PC-9 (cell line): ENCODE measurements around the gene SPTB.

Source experiments
- EZH2 ChIP-seq: fragments of 200-600 bp; sonication (generic); IDR thresholded peaks from 2 replicates; pipeline ENCODE4 v1.8.0; 2017; ENCODE audit warnings: antibody characterized with exemption, low read depth
- TF ChIP-seq, protein P1 (sequence below): fragments of 200-600 bp; sonication (generic); conservative IDR thresholded peaks from 2 replicates; pipeline ENCODE4 v1.6.1; 2017; ENCODE audit warnings: mixed run types, antibody characterized with exemption, mild to moderate bottlenecking, moderate library complexity

DNA sequence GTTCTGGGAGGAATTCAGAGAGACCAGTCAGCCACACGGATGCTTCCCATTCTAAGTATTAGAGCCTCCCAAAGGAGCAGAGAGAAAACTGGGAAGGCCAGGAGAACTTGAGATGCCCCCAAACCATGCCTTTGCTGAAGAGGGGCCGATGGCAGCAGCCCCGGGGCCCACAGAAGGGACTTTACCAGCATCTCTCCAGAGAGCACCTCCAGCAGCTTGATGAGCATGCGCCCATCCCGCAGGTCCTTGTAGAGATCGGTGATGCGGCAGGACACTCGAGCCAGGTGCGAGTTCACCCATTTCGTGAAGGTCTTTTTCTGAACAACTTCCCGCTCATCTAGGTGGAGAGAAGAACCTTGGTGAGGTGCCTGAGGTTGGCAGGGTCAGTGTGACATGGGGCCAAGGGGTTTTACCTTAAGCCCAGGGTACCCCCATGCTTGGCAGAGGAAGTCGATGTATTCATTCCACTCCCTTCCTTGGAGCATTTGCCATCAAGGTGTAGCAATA lies 74.9 kb downstream of the SPTB start:
- TF ChIP-seq, protein P1, sequence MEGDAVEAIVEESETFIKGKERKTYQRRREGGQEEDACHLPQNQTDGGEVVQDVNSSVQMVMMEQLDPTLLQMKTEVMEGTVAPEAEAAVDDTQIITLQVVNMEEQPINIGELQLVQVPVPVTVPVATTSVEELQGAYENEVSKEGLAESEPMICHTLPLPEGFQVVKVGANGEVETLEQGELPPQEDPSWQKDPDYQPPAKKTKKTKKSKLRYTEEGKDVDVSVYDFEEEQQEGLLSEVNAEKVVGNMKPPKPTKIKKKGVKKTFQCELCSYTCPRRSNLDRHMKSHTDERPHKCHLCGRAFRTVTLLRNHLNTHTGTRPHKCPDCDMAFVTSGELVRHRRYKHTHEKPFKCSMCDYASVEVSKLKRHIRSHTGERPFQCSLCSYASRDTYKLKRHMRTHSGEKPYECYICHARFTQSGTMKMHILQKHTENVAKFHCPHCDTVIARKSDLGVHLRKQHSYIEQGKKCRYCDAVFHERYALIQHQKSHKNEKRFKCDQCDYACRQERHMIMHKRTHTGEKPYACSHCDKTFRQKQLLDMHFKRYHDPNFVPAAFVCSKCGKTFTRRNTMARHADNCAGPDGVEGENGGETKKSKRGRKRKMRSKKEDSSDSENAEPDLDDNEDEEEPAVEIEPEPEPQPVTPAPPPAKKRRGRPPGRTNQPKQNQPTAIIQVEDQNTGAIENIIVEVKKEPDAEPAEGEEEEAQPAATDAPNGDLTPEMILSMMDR, result no peak
- TF ChIP-seq EZH2, result no peak
